ENCODE results near the gene THSD4.

The THSD4 gene

DNA sequence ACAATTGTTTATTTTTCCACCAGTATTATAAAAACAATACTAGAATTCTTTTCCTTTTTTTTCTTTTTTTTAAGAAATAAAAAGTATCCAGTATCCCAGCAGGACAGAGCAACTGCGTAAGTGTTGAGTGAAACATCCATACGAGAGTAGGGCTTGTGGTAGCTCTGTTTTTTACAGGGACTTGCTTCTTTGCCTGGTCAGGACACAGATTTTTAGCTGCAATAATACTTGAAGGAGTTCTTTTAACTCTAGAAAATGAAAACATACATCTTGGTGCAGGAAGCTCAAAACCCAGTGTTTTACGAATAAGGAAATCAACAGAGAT lies 397.4 kb downstream of the THSD4 start:
- no peaks in the 10 kb centered on the region for H3K9me3 ChIP-seq (ENCODE audit: control insufficient read depth, low read length)
- no peak overlapping the region for H3K9ac ChIP-seq (ENCODE audit: low read length)
- H3K27me3 ChIP-seq (ENCODE audit: control insufficient read depth, insufficient read depth, low read length): no peaks in the 10 kb centered on the region
- peaks cover 19% of the 10 kb centered on the region for H3K4me1 ChIP-seq (ENCODE audit: control insufficient read depth, insufficient read depth, low read length)
- no peaks in the 10 kb centered on the region for H3K36me3 ChIP-seq (ENCODE audit: control insufficient read depth, insufficient read depth, low read length)
- H3K4me3 ChIP-seq (ENCODE audit: low read length): no peak overlapping the region

DNA sequence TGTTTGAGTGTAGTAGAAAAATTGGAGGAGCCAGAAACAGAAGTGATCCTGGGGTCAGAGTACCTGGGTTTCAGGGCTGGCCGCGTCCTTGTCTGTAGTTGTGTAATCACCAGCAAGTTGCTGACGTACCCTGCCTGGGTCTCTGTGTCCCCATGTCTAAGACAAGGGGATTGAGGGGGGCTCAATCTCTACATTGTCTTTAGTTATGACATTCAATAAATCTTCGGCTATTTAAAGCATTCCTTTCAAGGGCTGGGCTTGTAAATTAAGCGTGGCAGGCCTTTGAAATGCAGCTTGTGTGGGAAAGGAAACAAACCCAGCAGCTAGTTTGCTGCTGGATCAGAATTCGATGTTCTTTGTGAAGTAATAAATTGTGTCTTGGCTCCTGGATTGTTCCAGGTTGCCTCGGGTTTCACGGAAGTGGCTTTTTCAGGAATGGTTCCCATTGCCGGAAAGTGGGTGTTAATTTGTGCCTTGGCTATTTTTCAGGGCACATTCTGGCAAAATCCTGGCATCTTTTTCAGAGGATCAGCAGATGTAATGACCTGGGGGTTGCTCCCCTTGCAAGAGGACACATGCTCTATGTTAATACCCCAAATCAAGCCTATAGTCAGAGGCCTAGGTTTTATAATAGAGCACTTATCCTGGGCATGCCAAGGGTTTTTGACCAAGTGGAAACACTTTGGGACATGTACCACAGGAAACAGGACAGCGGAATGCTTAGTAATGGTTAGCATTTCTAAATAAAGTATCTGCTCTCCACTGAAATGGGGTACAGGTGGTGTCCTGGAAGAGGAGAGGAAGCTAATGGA lies 400.3 kb downstream of the THSD4 start:
- Histone ChIP-seq H3K4me3 (ENCODE audit: low read length) (no peak overlapping the region), H3K9me3 (ENCODE audit: control insufficient read depth, low read length) (no peaks in the 10 kb centered on the region), H3K9ac (ENCODE audit: low read length) (no peak overlapping the region), H3K36me3 (ENCODE audit: control insufficient read depth, insufficient read depth, low read length) (no peaks in the 10 kb centered on the region), H3K4me1 (ENCODE audit: control insufficient read depth, insufficient read depth, low read length) (peaks cover 19% of the 10 kb centered on the region), H3K27me3 (ENCODE audit: control insufficient read depth, insufficient read depth, low read length) (no peaks in the 10 kb centered on the region)

DNA sequence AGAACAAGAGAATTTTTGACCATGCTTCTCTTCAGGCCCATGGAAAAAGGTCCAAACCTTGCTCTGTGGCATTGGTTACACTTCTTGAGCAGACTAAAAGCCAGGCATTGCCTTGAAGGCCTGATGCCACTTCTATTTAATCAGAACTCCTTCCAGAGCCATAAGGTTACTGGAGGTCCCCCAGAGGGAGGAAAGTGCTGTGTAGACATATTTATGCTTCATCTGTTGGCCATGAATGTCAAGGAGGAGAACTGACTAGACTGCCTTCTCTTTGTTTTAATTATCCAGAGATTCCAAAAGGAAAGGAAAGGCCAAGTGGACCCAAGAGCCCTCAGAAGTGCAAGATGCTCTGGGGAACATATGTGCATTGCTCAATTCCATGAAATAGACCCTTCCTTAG lies 402.5 kb downstream of the THSD4 start:
- no peaks in the 10 kb centered on the region for H3K9me3 ChIP-seq (ENCODE audit: control insufficient read depth, low read length)
- no peak overlapping the region for H3K9ac ChIP-seq (ENCODE audit: low read length)
- peaks cover 12% of the 10 kb centered on the region for H3K4me1 ChIP-seq (ENCODE audit: control insufficient read depth, insufficient read depth, low read length)
- no peaks in the 10 kb centered on the region for H3K36me3 ChIP-seq (ENCODE audit: control insufficient read depth, insufficient read depth, low read length)
- H3K4me3 ChIP-seq (ENCODE audit: low read length): no peak overlapping the region
- no peaks in the 10 kb centered on the region for H3K27me3 ChIP-seq (ENCODE audit: control insufficient read depth, insufficient read depth, low read length)

- Histone ChIP-seq H3K9me3 (ENCODE audit: control insufficient read depth, low read length) (no peaks in the 10 kb centered on the region), H3K4me1 (ENCODE audit: control insufficient read depth, insufficient read depth, low read length) (peaks cover 8% of the 10 kb centered on the region), H3K9ac (ENCODE audit: low read length) (no peak overlapping the region), H3K4me3 (ENCODE audit: low read length) (no peak overlapping the region), H3K36me3 (ENCODE audit: control insufficient read depth, insufficient read depth, low read length) (no peaks in the 10 kb centered on the region), H3K27me3 (ENCODE audit: control insufficient read depth, insufficient read depth, low read length) (no peaks in the 10 kb centered on the region)
Measured at GRCh38 chr15:71518661-71519060, 403.4 kb downstream of the THSD4 start.

GRCh38 chr15:71526060-71526820 lies 411.0 kb downstream of the THSD4 start:
- no peaks in the 10 kb centered on the region for H3K9me3 ChIP-seq (ENCODE audit: control insufficient read depth, low read length)
- H3K9ac ChIP-seq (ENCODE audit: low read length): no peak overlapping the region
- no peaks in the 10 kb centered on the region for H3K4me1 ChIP-seq (ENCODE audit: control insufficient read depth, insufficient read depth, low read length)

DNA sequence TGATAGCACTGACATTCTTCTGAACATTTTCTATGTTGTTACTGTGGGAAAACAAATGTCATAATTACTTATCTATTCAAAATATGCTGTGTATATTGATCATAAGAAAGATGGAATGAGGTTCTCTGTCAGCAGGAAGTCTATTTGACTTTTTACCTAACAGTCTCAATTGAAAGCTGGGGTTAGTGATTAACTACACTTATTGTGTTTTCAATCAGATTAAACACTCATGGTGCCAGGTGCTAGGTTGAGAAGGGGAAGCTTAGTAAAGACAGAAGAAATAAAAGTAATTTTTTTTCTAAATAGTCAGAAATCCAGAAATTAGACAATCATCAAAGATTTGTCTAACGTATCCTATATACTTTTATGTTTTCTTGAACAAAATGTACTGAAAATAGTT lies 414.1 kb downstream of the THSD4 start:
- no peak overlapping the region for H3K4me3 ChIP-seq (ENCODE audit: low read length)
- H3K9me3 ChIP-seq (ENCODE audit: control insufficient read depth, low read length): no peaks in the 10 kb centered on the region
- no peaks in the 10 kb centered on the region for H3K4me1 ChIP-seq (ENCODE audit: control insufficient read depth, insufficient read depth, low read length)
- H3K36me3 ChIP-seq (ENCODE audit: control insufficient read depth, insufficient read depth, low read length): no peaks in the 10 kb centered on the region
- H3K27me3 ChIP-seq (ENCODE audit: control insufficient read depth, insufficient read depth, low read length): no peaks in the 10 kb centered on the region
- H3K9ac ChIP-seq (ENCODE audit: low read length): no peak overlapping the region

More at GRCh38 chr15:71526060-71526820, 411.0 kb downstream of the THSD4 start:
- Histone ChIP-seq H3K27me3 (ENCODE audit: control insufficient read depth, insufficient read depth, low read length) (no peaks in the 10 kb centered on the region), H3K4me3 (ENCODE audit: low read length) (no peak overlapping the region), H3K36me3 (ENCODE audit: control insufficient read depth, insufficient read depth, low read length) (no peaks in the 10 kb centered on the region)

DNA sequence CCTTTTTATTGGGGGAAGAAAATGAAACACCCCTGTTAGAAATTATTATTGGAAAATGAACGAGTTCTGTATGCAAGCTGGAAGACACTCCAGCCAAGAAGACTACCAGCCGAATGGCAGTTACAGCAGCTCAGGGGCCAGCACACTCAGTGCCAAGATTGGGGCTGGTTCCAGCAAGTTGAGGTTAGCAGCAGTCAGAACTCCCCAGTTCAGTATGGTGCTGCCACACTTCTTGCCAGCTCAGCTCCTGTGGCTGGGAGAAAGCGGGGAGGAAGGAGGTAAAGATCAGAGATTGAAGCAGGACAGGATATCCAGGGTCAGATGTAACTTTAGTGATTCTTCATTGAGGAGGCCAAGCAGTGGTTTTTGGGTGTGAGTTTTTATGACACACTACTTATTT lies 414.8 kb downstream of the THSD4 start:
- no peaks in the 10 kb centered on the region for H3K9me3 ChIP-seq (ENCODE audit: control insufficient read depth, low read length)
- H3K4me1 ChIP-seq (ENCODE audit: control insufficient read depth, insufficient read depth, low read length): no peaks in the 10 kb centered on the region
- H3K4me3 ChIP-seq (ENCODE audit: low read length): no peak overlapping the region
- H3K36me3 ChIP-seq (ENCODE audit: control insufficient read depth, insufficient read depth, low read length): no peaks in the 10 kb centered on the region
- H3K27me3 ChIP-seq (ENCODE audit: control insufficient read depth, insufficient read depth, low read length): no peaks in the 10 kb centered on the region
- H3K9ac ChIP-seq (ENCODE audit: low read length): no peak overlapping the region

DNA sequence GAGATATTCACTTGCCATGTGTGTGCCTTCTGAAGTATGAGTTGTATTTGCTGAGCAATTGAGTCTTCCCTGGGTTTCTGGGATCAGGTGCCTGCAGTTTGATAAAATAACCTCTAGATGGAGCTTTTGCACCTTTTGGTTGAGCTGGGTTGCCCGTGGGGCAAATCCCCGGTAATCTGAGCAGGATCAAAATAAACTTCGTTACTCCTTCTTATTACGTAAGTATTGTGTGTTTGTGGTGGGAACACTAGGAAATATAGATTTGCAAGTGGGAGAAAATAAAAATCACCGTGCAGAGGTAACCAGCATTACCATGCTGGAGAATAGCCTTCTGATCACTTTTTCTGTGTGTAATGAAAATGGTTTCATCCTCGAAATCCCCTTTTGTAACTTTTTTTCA lies 417.7 kb downstream of the THSD4 start:
- H3K36me3 ChIP-seq (ENCODE audit: control insufficient read depth, insufficient read depth, low read length): no peaks in the 10 kb centered on the region
- H3K9me3 ChIP-seq (ENCODE audit: control insufficient read depth, low read length): no peaks in the 10 kb centered on the region
- no peaks in the 10 kb centered on the region for H3K4me1 ChIP-seq (ENCODE audit: control insufficient read depth, insufficient read depth, low read length)
- H3K27me3 ChIP-seq (ENCODE audit: control insufficient read depth, insufficient read depth, low read length): no peaks in the 10 kb centered on the region
- H3K9ac ChIP-seq (ENCODE audit: low read length): no peak overlapping the region
- no peak overlapping the region for H3K4me3 ChIP-seq (ENCODE audit: low read length)

DNA sequence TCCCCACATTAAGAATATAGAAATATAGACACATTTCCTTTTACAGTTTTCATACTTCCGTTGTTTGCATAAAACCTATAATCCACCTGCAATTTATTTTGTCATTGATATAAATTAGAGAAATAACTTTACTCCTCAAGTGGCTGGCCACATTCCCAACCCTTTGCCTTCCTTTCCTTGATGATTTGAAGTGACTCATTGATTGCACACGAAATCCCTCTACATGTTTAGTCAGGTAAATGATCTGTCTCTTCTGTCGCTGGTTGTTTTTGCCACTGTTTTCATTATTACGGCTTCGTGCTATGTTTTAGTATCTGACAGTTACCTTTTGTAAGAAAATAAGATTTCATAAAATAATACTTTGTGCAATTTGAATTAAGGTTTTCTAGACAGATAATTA lies 422.9 kb downstream of the THSD4 start:
- no peaks in the 10 kb centered on the region for H3K4me1 ChIP-seq (ENCODE audit: control insufficient read depth, insufficient read depth, low read length)
- H3K9me3 ChIP-seq (ENCODE audit: control insufficient read depth, low read length): no peaks in the 10 kb centered on the region
- no peak overlapping the region for H3K9ac ChIP-seq (ENCODE audit: low read length)
- no peak overlapping the region for H3K4me3 ChIP-seq (ENCODE audit: low read length)
- H3K36me3 ChIP-seq (ENCODE audit: control insufficient read depth, insufficient read depth, low read length): no peaks in the 10 kb centered on the region
- H3K27me3 ChIP-seq (ENCODE audit: control insufficient read depth, insufficient read depth, low read length): no peaks in the 10 kb centered on the region

GRCh38 chr15:71541746-71542145 lies 426.5 kb downstream of the THSD4 start:
- no peaks in the 10 kb centered on the region for H3K36me3 ChIP-seq (ENCODE audit: control insufficient read depth, insufficient read depth, low read length)
- no peaks in the 10 kb centered on the region for H3K27me3 ChIP-seq (ENCODE audit: control insufficient read depth, insufficient read depth, low read length)
- no peaks in the 10 kb centered on the region for H3K9me3 ChIP-seq (ENCODE audit: control insufficient read depth, low read length)
- no peaks in the 10 kb centered on the region for H3K4me1 ChIP-seq (ENCODE audit: control insufficient read depth, insufficient read depth, low read length)
- no peak overlapping the region for H3K4me3 ChIP-seq (ENCODE audit: low read length)
- H3K9ac ChIP-seq (ENCODE audit: low read length): no peak overlapping the region

DNA sequence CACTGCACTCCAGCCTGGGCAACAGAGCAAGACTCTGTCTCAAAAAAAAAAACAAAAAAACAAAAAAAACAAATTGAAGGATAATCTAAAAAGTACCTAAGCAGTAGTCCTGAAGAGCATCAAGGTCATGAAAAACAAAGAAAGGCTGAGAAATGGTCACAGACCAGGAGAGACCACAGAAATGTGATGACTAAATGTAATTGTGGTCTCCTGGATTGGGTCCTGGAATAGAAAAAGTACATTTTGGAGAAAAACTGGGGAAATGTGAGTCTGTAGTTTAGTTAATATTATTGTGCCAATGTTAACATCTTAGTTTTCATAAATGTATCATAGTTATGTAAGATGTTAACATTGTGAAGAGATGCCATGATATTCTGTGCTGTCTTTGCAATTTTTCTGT lies 427.6 kb downstream of the THSD4 start:
- no peak overlapping the region for H3K4me3 ChIP-seq (ENCODE audit: low read length)
- no peaks in the 10 kb centered on the region for H3K36me3 ChIP-seq (ENCODE audit: control insufficient read depth, insufficient read depth, low read length)
- H3K9ac ChIP-seq (ENCODE audit: low read length): no peak overlapping the region
- H3K27me3 ChIP-seq (ENCODE audit: control insufficient read depth, insufficient read depth, low read length): no peaks in the 10 kb centered on the region
- no peaks in the 10 kb centered on the region for H3K9me3 ChIP-seq (ENCODE audit: control insufficient read depth, low read length)
- no peaks in the 10 kb centered on the region for H3K4me1 ChIP-seq (ENCODE audit: control insufficient read depth, insufficient read depth, low read length)

DNA sequence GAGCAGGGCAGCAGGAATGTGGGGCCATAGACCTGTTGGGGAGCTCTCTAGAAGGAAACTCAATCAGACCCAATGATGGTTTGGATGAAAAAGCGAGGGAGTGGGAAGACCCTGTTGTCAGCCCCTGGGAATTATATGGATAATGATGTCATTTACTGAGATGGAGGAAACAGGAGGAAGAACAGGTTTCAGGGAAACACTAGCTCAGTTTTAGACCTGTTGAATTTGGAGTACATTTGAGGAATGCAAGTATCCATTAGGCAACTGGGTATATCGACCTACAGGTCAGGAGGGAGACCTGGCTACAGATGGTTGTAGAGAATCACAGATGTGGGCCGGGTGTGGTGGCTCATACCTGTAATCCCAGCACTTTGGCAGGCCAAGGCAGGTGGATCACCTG lies 428.1 kb downstream of the THSD4 start:
- no peaks in the 10 kb centered on the region for H3K4me1 ChIP-seq (ENCODE audit: control insufficient read depth, insufficient read depth, low read length)
- no peak overlapping the region for H3K9ac ChIP-seq (ENCODE audit: low read length)
- H3K4me3 ChIP-seq (ENCODE audit: low read length): no peak overlapping the region
- no peaks in the 10 kb centered on the region for H3K9me3 ChIP-seq (ENCODE audit: control insufficient read depth, low read length)
- H3K27me3 ChIP-seq (ENCODE audit: control insufficient read depth, insufficient read depth, low read length): no peaks in the 10 kb centered on the region
- H3K36me3 ChIP-seq (ENCODE audit: control insufficient read depth, insufficient read depth, low read length): no peaks in the 10 kb centered on the region
